A549 (cell line): ENCODE data around the gene TSKU. TPM values are rescaled to one million over a fixed set of nuclear protein-coding genes. Genes with fewer than 3 reads are reported as not detected.

Experiments used
- ATAC-seq, 2 experiments: fragments of 200-7000 bp in 1 of 2; fragments of >200 bp in 1 of 2; cut with Nextera tagmentation in 1 of 2; cut with Tn5 transposase in 1 of 2; 3 replicates each; pipeline versions ENCODE4 v1.8.0 to v1.9.1; 2018 to 2020; ENCODE audit warnings: mild to moderate bottlenecking in 1 of 2, moderate library complexity in 1 of 2
- CTCF ChIA-PET: fragments of 300-600 bp; sonication (Branson Sonifier 250); formaldehyde crosslinking; extraction: SDS; loops from one replicate; lab custom pipeline; 2021; ENCODE audit warnings: antibody characterized with exemption, inconsistent platforms; lab: Yijun Ruan, JAX
- POLR2A ChIA-PET: fragments of 350-600 bp; formaldehyde crosslinking; extraction: SDS; loops from one replicate; lab custom pipeline; 2021; ENCODE audit warnings: antibody characterized with exemption, inconsistent platforms; lab: Yijun Ruan, JAX
- DNase-seq, 2 experiments: peaks; one replicate each; pipeline versions ENCODE4 v3.0.0 to v3.0.0-alpha.2; 2011 to 2016; ENCODE audit warnings: low read depth in 1 of 2, low spot score in 1 of 2
- FAIRE-seq: peaks from 2 replicates; lab custom pipeline; 2011; peaks lifted over from hg19 to GRCh38; lab: Jason Lieb, UNC
- H3K27ac ChIP-seq, 2 experiments: fragments of >200 bp; sonication (Bioruptor Twin); formaldehyde crosslinking; 3 replicates each; pipeline ENCODE4 v1.5.1; 2016 to 2017
- H3K4me1 ChIP-seq: fragments of >200 bp; sonication (Bioruptor Twin); formaldehyde crosslinking; 3 replicates; pipeline ENCODE4 v1.6.1; 2016
- H3K4me2 ChIP-seq: fragments of >200 bp; sonication (Bioruptor Twin); formaldehyde crosslinking; 3 replicates; pipeline ENCODE4 v1.6.1; 2016
- H3K4me3 ChIP-seq: fragments of >200 bp; sonication (Bioruptor Twin); formaldehyde crosslinking; 3 replicates; pipeline ENCODE4 v1.5.1; 2016
- H3K9me3 ChIP-seq: fragments of >200 bp; sonication (Bioruptor Twin); formaldehyde crosslinking; 3 replicates; pipeline ENCODE4 v1.6.1; 2016
- CHD4 ChIP-seq: fragments of 200-600 bp; sonication (generic); IDR thresholded peaks from 2 replicates; pipeline ENCODE4 v1.6.1; 2016; ENCODE audit warnings: antibody characterized with exemption, mild to moderate bottlenecking, borderline replicate concordance
- E2F6 ChIP-seq: IDR thresholded peaks from 2 replicates; pipeline ENCODE4 v1.6.1; 2012; ENCODE audit warnings: low read depth, borderline replicate concordance
- EP300 ChIP-seq, 2 experiments: fragments of >200 bp; sonication (Bioruptor Twin); formaldehyde crosslinking; IDR thresholded peaks; 2 replicates in 1 of 2; 3 replicates in 1 of 2; pipeline ENCODE4 v1.6.1; 2016 to 2017
- FOSL2 ChIP-seq, 2 experiments: fragments of 450-650 bp in 1 of 2; fragments of >200 bp in 1 of 2; sonication (Bioruptor Twin) in 1 of 2; formaldehyde crosslinking; IDR thresholded peaks; 2 replicates each; pipeline versions ENCODE4 v1.5.0 to v1.6.1; 2016 to 2020; ENCODE audit warnings: mild to moderate bottlenecking in 1 of 2, moderate library complexity in 1 of 2
- HES2 ChIP-seq: fragments of >200 bp; sonication (Bioruptor Twin); formaldehyde crosslinking; IDR thresholded peaks from 2 replicates; pipeline ENCODE4 v1.6.1; 2016
- HMGXB4 ChIP-seq: fragments of 250-450 bp; sonication (Bioruptor Pico); IDR thresholded peaks from 2 replicates; pipeline ENCODE4 v1.5.0; 2021; ENCODE audit warnings: mild to moderate bottlenecking, moderate library complexity, borderline replicate concordance
- MYC ChIP-seq: IDR thresholded peaks from 2 replicates; pipeline ENCODE4 v1.6.1; 2012; ENCODE audit warnings: mild to moderate bottlenecking, inconsistent platforms, low read length, improper control_type of control experiment, borderline replicate concordance
- POLR2A ChIP-seq: IDR thresholded peaks from 2 replicates; pipeline ENCODE4 v1.6.1; 2012; ENCODE audit warnings: mild to moderate bottlenecking, low read length
- RAD21 ChIP-seq, 2 experiments: fragments of >200 bp in 1 of 2; sonication (Bioruptor Twin) in 1 of 2; formaldehyde crosslinking in 1 of 2; IDR thresholded peaks in 1 of 2; conservative IDR thresholded peaks in 1 of 2; 2 replicates in 1 of 2; 3 replicates in 1 of 2; pipeline ENCODE4 v1.6.1; 2012 to 2018; ENCODE audit warnings: inconsistent platforms in 1 of 2
- RARB ChIP-seq: fragments of 250-450 bp; sonication (Bioruptor Pico); IDR thresholded peaks from 2 replicates; pipeline ENCODE4 v1.8.0; 2021; ENCODE audit warnings: mild to moderate bottlenecking, moderate library complexity
- RCOR1 ChIP-seq: fragments of 150-350 bp; IDR thresholded peaks from 2 replicates; pipeline ENCODE4 v1.6.1; 2014; ENCODE audit warnings: antibody characterized with exemption, low read length, low read depth
- RFX5 ChIP-seq: fragments of 450-650 bp; IDR thresholded peaks from 2 replicates; pipeline ENCODE4 v1.7.1; 2014; ENCODE audit warnings: antibody characterized with exemption, mild to moderate bottlenecking, moderate library complexity
- SMC3 ChIP-seq: fragments of >200 bp; sonication (Bioruptor Twin); formaldehyde crosslinking; IDR thresholded peaks from 3 replicates; pipeline ENCODE4 v1.6.1; 2018; ENCODE audit warnings: inconsistent platforms
- TFCP2L1 ChIP-seq: fragments of 250-450 bp; sonication (Bioruptor Pico); IDR thresholded peaks from 2 replicates; pipeline ENCODE4 v1.5.0; 2021; ENCODE audit warnings: mild to moderate bottlenecking
- TP53 ChIP-seq: fragments of 250-450 bp; sonication (Bioruptor Pico); IDR thresholded peaks from 2 replicates; pipeline ENCODE4 v1.5.0; 2021; ENCODE audit warnings: mild to moderate bottlenecking, moderate library complexity
- ZNF302 ChIP-seq: fragments of 250-450 bp; sonication (Bioruptor Pico); IDR thresholded peaks from 2 replicates; pipeline ENCODE4 v1.9.0; 2021; ENCODE audit warnings: inconsistent platforms, mild to moderate bottlenecking, moderate library complexity
- WGBS: methylation state at CpG from one replicate; pipeline ENCODE4 v1.1.6; 2017; ENCODE audit errors: missing lambda C conversion rate; 5-methylcytosine and 5-hydroxymethylcytosine counted together
- polyA plus RNA-seq, 4 experiments: library from polyadenylated mRNA; depleted of rRNA in 3 of 4; stranded (reverse); fragments of >200 nt; fragmentation: RNase III in 1 of 4; extraction: RNeasy Plus Mini Kit Qiagen cat#74134 plus additional on column Dnase treatment in 1 of 4; gene quantifications; 2 replicates in 3 of 4; 3 replicates in 1 of 4; pipeline ENCODE4 v1.2.3, GENCODE V29; 2011 to 2017
- TF ChIP-seq, protein P1 (sequence below): fragments of 150-350 bp; IDR thresholded peaks from 2 replicates; pipeline ENCODE4 v1.6.1; 2014; ENCODE audit warnings: low read depth, mild to moderate bottlenecking, low read length
- TF ChIP-seq, protein P2 (sequence below): IDR thresholded peaks from 2 replicates; pipeline ENCODE4 v1.6.1; 2012
- TF ChIP-seq, protein P3 (sequence below): fragments of 250-450 bp; sonication (Bioruptor Pico); IDR thresholded peaks from 2 replicates; pipeline ENCODE4 v1.5.0; 2020; ENCODE audit warnings: low read depth, mild to moderate bottlenecking, moderate library complexity
- TF ChIP-seq, protein P4 (sequence below): IDR thresholded peaks from 2 replicates; pipeline ENCODE4 v1.6.1; 2012
- TF ChIP-seq, protein P5 (sequence below): fragments of >200 bp; sonication (Bioruptor Twin); formaldehyde crosslinking; IDR thresholded peaks from 3 replicates; pipeline ENCODE4 v1.6.1; 2016
- TF ChIP-seq, protein P6 (sequence below): fragments of >200 bp; sonication (Bioruptor Twin); formaldehyde crosslinking; IDR thresholded peaks from 3 replicates; pipeline ENCODE4 v1.5.1; 2016

TSKU gene
- polyA plus RNA-seq, 2 of the 4 experiments (the other 2 are of a cell fraction): 164 to 171 TPM

DNA sequence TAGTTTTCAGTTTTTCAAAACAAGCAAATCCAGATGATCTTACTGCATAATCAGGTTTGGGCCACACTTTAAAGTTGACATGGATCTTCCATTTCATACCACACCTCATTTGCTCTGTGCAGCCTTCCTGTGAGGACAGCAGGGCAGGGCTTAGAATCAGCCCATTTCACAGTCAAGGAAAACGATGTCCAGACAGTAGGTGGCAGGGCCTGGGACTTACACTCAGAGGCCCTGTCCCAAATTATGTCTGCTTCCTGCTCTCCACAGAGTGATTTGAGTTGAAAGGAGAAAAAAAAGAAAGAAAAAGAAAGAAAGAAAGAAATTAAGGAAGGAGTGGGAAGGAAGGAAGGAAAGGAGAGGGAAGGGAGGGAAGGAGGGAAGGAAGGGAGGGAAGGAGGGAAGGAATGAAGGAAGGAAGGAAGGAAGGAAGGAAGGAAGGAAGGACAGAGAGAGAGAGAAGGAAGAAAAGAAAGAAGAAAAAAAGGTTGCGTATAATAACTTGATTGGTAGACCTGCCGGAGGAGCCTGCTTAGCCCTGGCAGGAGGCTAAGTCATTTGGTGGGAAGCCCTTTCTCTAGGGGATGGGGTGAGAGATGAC is 23.6 kb downstream of the TSKU start:
- DNase-seq (no peak), ATAC-seq (peak in 1 of 2 experiments; percentile 7; a peak in 4 of 6 replicates), FAIRE-seq (no peak)
- ChIA-PET CTCF (interaction anchor here (0.6 to 9.2 kb wide), 32 partner anchors 7 to 284 kb away, joined by 3 to 207 read pairs (median 6); no protein-coding TSS in a partner anchor), POLR2A (interaction anchor here (0.9 kb wide), 1 partner anchor 113 kb away, joined by 3 read pairs; no protein-coding TSS in a partner anchor)
- Histone ChIP-seq H3K4me3 (no peak overlapping the region), H3K27ac (peak overlapping the region; percentile 66 to 98), H3K4me2 (peak overlapping the region; percentile 66), H3K9me3 (no peaks in the 10 kb centered on the region), H3K4me1 (peaks cover 59% of the 10 kb centered on the region)
- TF ChIP-seq, protein P1, sequence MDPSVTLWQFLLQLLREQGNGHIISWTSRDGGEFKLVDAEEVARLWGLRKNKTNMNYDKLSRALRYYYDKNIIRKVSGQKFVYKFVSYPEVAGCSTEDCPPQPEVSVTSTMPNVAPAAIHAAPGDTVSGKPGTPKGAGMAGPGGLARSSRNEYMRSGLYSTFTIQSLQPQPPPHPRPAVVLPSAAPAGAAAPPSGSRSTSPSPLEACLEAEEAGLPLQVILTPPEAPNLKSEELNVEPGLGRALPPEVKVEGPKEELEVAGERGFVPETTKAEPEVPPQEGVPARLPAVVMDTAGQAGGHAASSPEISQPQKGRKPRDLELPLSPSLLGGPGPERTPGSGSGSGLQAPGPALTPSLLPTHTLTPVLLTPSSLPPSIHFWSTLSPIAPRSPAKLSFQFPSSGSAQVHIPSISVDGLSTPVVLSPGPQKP: no peak
- no peak for TF ChIP-seq CHD4
- TF ChIP-seq, protein P2, sequence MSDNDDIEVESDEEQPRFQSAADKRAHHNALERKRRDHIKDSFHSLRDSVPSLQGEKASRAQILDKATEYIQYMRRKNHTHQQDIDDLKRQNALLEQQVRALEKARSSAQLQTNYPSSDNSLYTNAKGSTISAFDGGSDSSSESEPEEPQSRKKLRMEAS: no peak
- no peak for TF ChIP-seq RCOR1
- TF ChIP-seq POLR2A: no peak
- TF ChIP-seq, protein P3, sequence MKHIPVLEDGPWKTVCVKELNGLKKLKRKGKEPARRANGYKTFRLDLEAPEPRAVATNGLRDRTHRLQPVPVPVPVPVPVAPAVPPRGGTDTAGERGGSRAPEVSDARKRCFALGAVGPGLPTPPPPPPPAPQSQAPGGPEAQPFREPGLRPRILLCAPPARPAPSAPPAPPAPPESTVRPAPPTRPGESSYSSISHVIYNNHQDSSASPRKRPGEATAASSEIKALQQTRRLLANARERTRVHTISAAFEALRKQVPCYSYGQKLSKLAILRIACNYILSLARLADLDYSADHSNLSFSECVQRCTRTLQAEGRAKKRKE (CRISPR knock-in tag): no peak
- TF ChIP-seq, protein P4, sequence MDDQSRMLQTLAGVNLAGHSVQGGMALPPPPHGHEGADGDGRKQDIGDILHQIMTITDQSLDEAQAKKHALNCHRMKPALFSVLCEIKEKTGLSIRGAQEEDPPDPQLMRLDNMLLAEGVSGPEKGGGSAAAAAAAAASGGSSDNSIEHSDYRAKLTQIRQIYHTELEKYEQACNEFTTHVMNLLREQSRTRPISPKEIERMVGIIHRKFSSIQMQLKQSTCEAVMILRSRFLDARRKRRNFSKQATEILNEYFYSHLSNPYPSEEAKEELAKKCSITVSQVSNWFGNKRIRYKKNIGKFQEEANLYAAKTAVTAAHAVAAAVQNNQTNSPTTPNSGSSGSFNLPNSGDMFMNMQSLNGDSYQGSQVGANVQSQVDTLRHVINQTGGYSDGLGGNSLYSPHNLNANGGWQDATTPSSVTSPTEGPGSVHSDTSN: no peak
- no peak for TF ChIP-seq FOSL2 (IDR thresholded peaks at IDR 0.05)
- no peak for TF ChIP-seq FOSL2 (CRISPR knock-in tag; IDR thresholded peaks at IDR 0.05)
- TF ChIP-seq RFX5: no peak
- TF ChIP-seq HES2: no peak
- no peak for TF ChIP-seq TP53
- no peak for TF ChIP-seq EP300 (IDR thresholded peaks at IDR 0.05)
- TF ChIP-seq HMGXB4 (CRISPR knock-in tag): no peak
- no peak for TF ChIP-seq RAD21 (conservative IDR thresholded peaks at IDR 0.05 in 1 of 2, IDR thresholded peaks at IDR 0.05 in 1 of 2)
- TF ChIP-seq RARB (CRISPR knock-in tag): no peak
- TF ChIP-seq ZNF302 (CRISPR knock-in tag): no peak
- TF ChIP-seq, protein P5, sequence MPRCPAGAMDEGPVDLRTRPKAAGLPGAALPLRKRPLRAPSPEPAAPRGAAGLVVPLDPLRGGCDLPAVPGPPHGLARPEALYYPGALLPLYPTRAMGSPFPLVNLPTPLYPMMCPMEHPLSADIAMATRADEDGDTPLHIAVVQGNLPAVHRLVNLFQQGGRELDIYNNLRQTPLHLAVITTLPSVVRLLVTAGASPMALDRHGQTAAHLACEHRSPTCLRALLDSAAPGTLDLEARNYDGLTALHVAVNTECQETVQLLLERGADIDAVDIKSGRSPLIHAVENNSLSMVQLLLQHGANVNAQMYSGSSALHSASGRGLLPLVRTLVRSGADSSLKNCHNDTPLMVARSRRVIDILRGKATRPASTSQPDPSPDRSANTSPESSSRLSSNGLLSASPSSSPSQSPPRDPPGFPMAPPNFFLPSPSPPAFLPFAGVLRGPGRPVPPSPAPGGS: no peak
- 89% methylated on average over 3 of the region's 3 CpGs for WGBS

DNA sequence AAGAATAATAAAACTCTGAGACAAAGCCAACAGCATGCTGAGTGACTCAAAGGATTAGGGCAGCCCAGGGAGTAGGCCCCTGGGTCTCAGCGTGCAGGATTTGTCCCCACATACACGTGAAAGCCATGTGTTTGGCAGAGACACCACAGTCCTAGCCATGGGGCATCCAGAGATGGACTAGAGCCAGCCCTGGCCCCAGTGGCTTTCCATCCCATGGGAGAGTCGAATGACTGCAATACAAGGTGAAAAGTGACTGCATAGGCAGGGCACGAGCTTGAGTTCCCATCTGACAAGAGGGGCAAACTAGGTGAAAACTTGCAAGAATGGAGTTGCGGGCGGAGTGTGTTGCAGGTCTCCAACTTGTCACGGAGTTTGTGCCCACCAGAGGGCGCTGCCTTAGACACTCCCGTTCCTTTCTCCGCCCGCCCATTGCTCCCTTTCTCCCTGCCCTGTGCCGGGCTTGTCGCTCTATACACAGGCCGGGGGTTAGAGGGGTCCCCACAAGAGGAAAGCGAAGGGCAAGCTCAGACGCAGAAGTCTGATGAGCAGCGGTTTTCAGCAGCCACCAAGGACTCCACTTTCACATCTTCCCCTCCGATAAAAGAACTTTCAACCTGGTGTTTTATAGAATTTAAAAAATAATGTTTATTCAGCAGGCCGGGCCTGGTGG is 24.2 kb downstream of the TSKU start:
- DNase-seq (peak; percentile 76 to 89), ATAC-seq (peak; percentile 54 to 74), FAIRE-seq (no peak)
- Histone ChIP-seq H3K4me3 (no peak overlapping the region), H3K4me1 (peaks cover 53% of the 10 kb centered on the region), H3K9me3 (no peaks in the 10 kb centered on the region), H3K27ac (peak overlapping the region; percentile 66 to 98), H3K4me2 (peak overlapping the region; percentile 66)
- ChIA-PET POLR2A (no interaction called here), CTCF (interaction anchor here (0.6 to 6.5 kb wide), 36 partner anchors 7 to 301 kb away, joined by 3 to 108 read pairs (median 5); no protein-coding TSS in a partner anchor)
- TF ChIP-seq MYC (peak; percentile 24; the same call in 1 of the 2 replicates), TFCP2L1 (0 out of 2 replicates have a peak, but pooled peaks have one; percentile 79), ZNF302 (CRISPR knock-in tag) (no peak), RAD21 (conservative IDR thresholded peaks at IDR 0.05 in 1 of 2, IDR thresholded peaks at IDR 0.05 in 1 of 2) (peak; percentile 66 to 73), SMC3 (peak; percentile 85), E2F6 (no peak)
- TF ChIP-seq, protein P2: peak; percentile 72
- TF ChIP-seq, protein P6, sequence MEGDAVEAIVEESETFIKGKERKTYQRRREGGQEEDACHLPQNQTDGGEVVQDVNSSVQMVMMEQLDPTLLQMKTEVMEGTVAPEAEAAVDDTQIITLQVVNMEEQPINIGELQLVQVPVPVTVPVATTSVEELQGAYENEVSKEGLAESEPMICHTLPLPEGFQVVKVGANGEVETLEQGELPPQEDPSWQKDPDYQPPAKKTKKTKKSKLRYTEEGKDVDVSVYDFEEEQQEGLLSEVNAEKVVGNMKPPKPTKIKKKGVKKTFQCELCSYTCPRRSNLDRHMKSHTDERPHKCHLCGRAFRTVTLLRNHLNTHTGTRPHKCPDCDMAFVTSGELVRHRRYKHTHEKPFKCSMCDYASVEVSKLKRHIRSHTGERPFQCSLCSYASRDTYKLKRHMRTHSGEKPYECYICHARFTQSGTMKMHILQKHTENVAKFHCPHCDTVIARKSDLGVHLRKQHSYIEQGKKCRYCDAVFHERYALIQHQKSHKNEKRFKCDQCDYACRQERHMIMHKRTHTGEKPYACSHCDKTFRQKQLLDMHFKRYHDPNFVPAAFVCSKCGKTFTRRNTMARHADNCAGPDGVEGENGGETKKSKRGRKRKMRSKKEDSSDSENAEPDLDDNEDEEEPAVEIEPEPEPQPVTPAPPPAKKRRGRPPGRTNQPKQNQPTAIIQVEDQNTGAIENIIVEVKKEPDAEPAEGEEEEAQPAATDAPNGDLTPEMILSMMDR: peak; percentile 86
- 9% methylated on average over 19 of the region's 19 CpGs for WGBS
